Tibial nerve (tissue), 4 donors: Measurements from ENCODE around the gene DIP2C.

ENCODE experiments used
- CTCF ChIP-seq, 5 experiments: fragments of 200-600 bp in 3 of 5; fragments of 450-650 bp in 2 of 5; sonication (generic) in 3 of 5; IDR thresholded peaks; one replicate each; pipeline ENCODE4 v1.5.1; 2016 to 2019; ENCODE audit warnings: antibody characterized with exemption in 5 of 5, mild to moderate bottlenecking in 3 of 5, moderate library complexity in 2 of 5
- EP300 ChIP-seq, 2 donors: sonication (generic); formaldehyde crosslinking; IDR thresholded peaks; one replicate each; pipeline ENCODE4 v1.6.1; 2017; ENCODE audit warnings: antibody characterized with exemption in 2 of 2, mild to moderate bottlenecking in 1 of 2
- POLR2A ChIP-seq, 2 donors: fragments of 450-650 bp; IDR thresholded peaks; one replicate each; pipeline ENCODE4 v1.6.1; 2017; ENCODE audit warnings: antibody characterized with exemption in 2 of 2, mild to moderate bottlenecking in 2 of 2, moderate library complexity in 2 of 2

GRCh38 chr10:549391-549790 is 140.1 kb downstream of the DIP2C start:
- no peak for TF ChIP-seq CTCF (IDR thresholded peaks at IDR 0.05)
- TF ChIP-seq POLR2A (IDR thresholded peaks at IDR 0.05) = no peak
- no peak for TF ChIP-seq EP300 (IDR thresholded peaks at IDR 0.05)
